ENCODE measurements around the gene CELSR1. TPM values are rescaled to one million over a fixed set of nuclear protein-coding genes. Genes with fewer than 3 reads are reported as not detected.

CELSR1 gene
- total and polyA plus RNA-seq, 2 of the 13 experiments (the other 11 are each of a cell fraction or from before 2014, with no cell fraction given), result 0.78 to 1.8 TPM

DNA sequence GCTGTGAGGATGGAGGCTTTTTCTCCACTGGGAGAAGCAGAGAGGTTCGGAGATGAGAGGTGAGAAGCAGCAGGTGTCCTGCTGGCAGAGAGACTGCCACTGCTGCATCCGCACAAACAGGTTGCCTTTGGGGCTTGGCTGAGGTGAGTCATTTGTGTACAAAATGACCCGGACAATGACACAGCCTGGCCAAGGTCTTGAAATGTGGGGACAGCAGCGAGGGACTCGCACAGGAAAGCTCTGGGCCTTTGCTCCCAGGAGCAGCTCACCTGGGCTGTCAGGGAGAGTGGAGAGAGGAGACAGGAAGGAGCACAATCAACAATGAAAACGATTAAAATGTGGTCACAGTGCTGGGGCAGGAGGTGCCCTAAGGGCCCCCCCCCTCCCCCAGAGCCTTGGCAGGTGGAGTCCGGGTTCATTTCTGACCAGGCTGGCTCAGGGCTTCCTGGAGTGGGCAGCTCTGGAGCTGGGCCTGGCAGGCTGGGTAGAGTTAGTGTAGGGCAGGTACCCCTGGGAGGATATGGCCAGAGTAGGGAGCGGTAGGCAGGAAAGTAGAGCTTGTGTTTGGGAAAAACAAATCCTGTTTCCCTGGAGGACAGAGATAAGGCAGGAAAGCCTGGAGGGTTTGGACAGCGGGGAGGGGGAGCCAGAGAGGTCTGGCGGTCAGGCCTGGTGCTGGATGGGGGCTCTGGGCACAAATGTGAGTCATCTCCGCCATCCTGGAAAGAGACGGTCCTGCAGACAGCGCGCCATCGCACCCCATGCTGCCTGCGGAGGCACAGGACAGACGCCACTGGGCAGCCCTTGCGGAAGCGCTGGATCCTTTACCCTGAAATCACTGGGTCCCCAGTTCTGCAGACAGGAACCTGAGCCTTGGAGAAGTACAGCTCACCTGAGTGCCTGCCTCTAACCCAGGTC is 37.8 kb upstream of the CELSR1 start (continued):
- TF ChIP-seq, protein P1, sequence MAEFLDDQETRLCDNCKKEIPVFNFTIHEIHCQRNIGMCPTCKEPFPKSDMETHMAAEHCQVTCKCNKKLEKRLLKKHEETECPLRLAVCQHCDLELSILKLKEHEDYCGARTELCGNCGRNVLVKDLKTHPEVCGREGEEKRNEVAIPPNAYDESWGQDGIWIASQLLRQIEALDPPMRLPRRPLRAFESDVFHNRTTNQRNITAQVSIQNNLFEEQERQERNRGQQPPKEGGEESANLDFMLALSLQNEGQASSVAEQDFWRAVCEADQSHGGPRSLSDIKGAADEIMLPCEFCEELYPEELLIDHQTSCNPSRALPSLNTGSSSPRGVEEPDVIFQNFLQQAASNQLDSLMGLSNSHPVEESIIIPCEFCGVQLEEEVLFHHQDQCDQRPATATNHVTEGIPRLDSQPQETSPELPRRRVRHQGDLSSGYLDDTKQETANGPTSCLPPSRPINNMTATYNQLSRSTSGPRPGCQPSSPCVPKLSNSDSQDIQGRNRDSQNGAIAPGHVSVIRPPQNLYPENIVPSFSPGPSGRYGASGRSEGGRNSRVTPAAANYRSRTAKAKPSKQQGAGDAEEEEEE (CRISPR knock-in tag; IDR thresholded peaks at IDR 0.05; ENCODE audit: borderline replicate concordance), result no peak
- TF ChIP-seq SOX13 (IDR thresholded peaks at IDR 0.05), result no peak; the same call in 1 of the 2 replicates
- TF ChIP-seq SOX13 (CRISPR knock-in tag; conservative IDR thresholded peaks at IDR 0.05 in 1 of 2, IDR thresholded peaks at IDR 0.05 in 1 of 2), result peak in 1 of 2 experiments; percentile 79; a peak in 2 of 4 replicates
- TF ChIP-seq, protein P2, sequence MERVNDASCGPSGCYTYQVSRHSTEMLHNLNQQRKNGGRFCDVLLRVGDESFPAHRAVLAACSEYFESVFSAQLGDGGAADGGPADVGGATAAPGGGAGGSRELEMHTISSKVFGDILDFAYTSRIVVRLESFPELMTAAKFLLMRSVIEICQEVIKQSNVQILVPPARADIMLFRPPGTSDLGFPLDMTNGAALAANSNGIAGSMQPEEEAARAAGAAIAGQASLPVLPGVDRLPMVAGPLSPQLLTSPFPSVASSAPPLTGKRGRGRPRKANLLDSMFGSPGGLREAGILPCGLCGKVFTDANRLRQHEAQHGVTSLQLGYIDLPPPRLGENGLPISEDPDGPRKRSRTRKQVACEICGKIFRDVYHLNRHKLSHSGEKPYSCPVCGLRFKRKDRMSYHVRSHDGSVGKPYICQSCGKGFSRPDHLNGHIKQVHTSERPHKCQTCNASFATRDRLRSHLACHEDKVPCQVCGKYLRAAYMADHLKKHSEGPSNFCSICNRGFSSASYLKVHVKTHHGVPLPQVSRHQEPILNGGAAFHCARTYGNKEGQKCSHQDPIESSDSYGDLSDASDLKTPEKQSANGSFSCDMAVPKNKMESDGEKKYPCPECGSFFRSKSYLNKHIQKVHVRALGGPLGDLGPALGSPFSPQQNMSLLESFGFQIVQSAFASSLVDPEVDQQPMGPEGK (CRISPR knock-in tag; IDR thresholded peaks at IDR 0.05), result peak; percentile 38; the same call in 1 of the 2 replicates
- peak; percentile 74 for TF ChIP-seq ESRRA (CRISPR knock-in tag; IDR thresholded peaks at IDR 0.05; ENCODE audit: low read depth)
- peak; percentile 48; the same call in 1 of the 2 replicates for TF ChIP-seq ZNF614 (CRISPR knock-in tag; IDR thresholded peaks at IDR 0.05; ENCODE audit: borderline replicate concordance)
- TF ChIP-seq, protein P3, sequence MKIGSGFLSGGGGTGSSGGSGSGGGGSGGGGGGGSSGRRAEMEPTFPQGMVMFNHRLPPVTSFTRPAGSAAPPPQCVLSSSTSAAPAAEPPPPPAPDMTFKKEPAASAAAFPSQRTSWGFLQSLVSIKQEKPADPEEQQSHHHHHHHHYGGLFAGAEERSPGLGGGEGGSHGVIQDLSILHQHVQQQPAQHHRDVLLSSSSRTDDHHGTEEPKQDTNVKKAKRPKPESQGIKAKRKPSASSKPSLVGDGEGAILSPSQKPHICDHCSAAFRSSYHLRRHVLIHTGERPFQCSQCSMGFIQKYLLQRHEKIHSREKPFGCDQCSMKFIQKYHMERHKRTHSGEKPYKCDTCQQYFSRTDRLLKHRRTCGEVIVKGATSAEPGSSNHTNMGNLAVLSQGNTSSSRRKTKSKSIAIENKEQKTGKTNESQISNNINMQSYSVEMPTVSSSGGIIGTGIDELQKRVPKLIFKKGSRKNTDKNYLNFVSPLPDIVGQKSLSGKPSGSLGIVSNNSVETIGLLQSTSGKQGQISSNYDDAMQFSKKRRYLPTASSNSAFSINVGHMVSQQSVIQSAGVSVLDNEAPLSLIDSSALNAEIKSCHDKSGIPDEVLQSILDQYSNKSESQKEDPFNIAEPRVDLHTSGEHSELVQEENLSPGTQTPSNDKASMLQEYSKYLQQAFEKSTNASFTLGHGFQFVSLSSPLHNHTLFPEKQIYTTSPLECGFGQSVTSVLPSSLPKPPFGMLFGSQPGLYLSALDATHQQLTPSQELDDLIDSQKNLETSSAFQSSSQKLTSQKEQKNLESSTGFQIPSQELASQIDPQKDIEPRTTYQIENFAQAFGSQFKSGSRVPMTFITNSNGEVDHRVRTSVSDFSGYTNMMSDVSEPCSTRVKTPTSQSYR (CRISPR knock-in tag; IDR thresholded peaks at IDR 0.05; ENCODE audit: borderline replicate concordance), result peak; percentile 21; the same call in 1 of the 2 replicates
- TF ChIP-seq MAF1 (CRISPR knock-in tag; IDR thresholded peaks at IDR 0.05; ENCODE audit: borderline replicate concordance), result no peak
- TF ChIP-seq HMG20A (CRISPR knock-in tag; IDR thresholded peaks at IDR 0.05; ENCODE audit: borderline replicate concordance), result peak; percentile 63; the same call in 1 of the 2 replicates
- TF ChIP-seq NR2F6 (IDR thresholded peaks at IDR 0.05), result 0 out of 2 replicates have a peak, but pooled peaks have one; percentile 21
- peak; percentile 77 for TF ChIP-seq NR2F6 (CRISPR knock-in tag; IDR thresholded peaks at IDR 0.05)
- TF ChIP-seq ZNF430 (CRISPR knock-in tag; IDR thresholded peaks at IDR 0.05), result no peak
- TF ChIP-seq, protein P4, sequence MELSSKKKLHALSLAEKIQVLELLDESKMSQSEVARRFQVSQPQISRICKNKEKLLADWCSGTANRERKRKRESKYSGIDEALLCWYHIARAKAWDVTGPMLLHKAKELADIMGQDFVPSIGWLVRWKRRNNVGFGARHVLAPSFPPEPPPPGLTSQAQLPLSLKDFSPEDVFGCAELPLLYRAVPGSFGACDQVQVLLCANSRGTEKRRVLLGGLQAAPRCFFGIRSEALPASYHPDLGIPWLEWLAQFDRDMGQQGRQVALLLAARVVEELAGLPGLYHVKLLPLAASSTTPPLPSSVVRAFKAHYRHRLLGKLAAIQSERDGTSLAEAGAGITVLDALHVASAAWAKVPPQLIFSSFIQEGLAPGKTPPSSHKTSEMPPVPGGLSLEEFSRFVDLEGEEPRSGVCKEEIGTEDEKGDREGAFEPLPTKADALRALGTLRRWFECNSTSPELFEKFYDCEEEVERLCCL (CRISPR knock-in tag; IDR thresholded peaks at IDR 0.05; ENCODE audit: borderline replicate concordance), result no peak
- TF ChIP-seq ZBTB7A (CRISPR knock-in tag; IDR thresholded peaks at IDR 0.05), result no peak
- no peak for TF ChIP-seq LCORL (IDR thresholded peaks at IDR 0.05)
- TF ChIP-seq LCORL (CRISPR knock-in tag; IDR thresholded peaks at IDR 0.05), result peak; percentile 98
- TF ChIP-seq HOXA3 (CRISPR knock-in tag; IDR thresholded peaks at IDR 0.05), result peak; percentile 36; the same call in 1 of the 2 replicates
- no peak for TF ChIP-seq HOXA7 (CRISPR knock-in tag; IDR thresholded peaks at IDR 0.05)
- TF ChIP-seq, protein P5, sequence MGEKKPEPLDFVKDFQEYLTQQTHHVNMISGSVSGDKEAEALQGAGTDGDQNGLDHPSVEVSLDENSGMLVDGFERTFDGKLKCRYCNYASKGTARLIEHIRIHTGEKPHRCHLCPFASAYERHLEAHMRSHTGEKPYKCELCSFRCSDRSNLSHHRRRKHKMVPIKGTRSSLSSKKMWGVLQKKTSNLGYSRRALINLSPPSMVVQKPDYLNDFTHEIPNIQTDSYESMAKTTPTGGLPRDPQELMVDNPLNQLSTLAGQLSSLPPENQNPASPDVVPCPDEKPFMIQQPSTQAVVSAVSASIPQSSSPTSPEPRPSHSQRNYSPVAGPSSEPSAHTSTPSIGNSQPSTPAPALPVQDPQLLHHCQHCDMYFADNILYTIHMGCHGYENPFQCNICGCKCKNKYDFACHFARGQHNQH (CRISPR knock-in tag; IDR thresholded peaks at IDR 0.05), result peak; percentile 50; the same call in 1 of the 2 replicates
- TF ChIP-seq NFKBIZ (CRISPR knock-in tag; IDR thresholded peaks at IDR 0.05), result no peak
